SH-SY5Y (cell line): Measurements from ENCODE around the gene RNFT1.

ENCODE experiments used
- GATA2 ChIP-seq: IDR thresholded peaks from 2 replicates; pipeline ENCODE4 v1.6.1; 2011; ENCODE audit warnings: mild to moderate bottlenecking, low read depth, low read length
- GATA3 ChIP-seq: IDR thresholded peaks from 2 replicates; pipeline ENCODE4 v1.6.1; 2011; ENCODE audit warnings: low read depth, mild to moderate bottlenecking, low read length, moderate library complexity

DNA sequence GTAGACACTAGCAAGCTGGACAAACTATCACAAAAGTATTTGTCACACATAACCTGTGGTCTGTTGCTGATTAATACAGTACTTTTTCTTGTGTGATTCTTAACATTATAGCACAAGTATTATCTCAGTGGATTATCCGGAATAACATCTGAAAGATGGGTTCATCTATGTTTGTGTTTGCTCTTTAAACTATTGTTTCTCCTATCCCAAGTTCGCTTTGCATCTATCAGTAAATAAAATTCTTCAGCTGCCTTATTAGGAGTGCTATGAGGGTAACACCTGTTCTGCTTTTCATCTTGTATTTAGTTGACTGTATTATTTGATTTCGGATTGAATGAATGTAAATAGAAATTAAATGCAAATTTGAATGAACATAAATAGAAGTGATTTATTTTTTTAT is 14.5 kb downstream of the RNFT1 start:
- no peak for TF ChIP-seq GATA3
- no peak for TF ChIP-seq GATA2
